Activated T-cell treated with anti-CD3 and anti-CD28 coated beads for 4 hours (primary cell): ENCODE measurements around the gene TMEM51.

Experiments
- DNase-seq: peaks from one replicate; pipeline ENCODE4 v3.0.0-alpha.2; 2020

The TMEM51 gene, protein sequence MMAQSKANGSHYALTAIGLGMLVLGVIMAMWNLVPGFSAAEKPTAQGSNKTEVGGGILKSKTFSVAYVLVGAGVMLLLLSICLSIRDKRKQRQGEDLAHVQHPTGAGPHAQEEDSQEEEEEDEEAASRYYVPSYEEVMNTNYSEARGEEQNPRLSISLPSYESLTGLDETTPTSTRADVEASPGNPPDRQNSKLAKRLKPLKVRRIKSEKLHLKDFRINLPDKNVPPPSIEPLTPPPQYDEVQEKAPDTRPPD

DNA sequence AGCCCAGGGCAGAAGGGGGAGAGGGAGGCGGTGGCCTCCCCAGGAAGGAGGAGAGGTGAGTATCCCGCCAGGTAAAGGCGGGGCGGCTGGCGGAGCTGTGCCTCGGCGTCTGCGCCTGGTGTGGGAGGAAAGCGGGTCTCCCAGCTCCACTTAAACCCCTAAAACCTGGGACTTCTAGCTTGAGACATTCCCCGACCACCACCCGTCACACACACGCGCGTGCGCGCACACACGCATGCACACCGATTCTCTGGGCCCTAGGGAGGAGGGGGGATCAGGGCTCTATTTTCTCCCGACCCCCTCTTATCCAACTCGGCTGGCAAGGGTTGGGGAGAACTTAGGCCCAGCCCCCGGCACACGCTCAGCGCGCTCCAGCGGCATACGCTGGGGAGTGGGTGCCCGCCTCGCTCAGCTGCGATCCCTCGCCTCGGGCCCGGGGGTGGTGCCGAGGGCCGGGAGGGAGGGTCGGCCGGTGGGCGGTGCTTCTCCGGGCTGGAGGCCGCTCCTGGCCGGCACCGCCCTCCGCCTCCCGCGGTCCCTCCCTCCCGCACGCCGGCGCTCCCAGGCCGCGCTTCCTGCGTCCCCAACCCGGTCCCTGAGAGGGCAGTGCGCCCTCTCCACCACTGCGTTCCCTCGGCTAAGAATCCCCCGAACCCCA is at the start of gene TMEM51:
Gene TMEM51 (plus strand): TSS at position 564 of the 658 bp plus-strand sequence. CDS start 61,341 bp downstream, outside the sequence.
- no peak for DNase-seq

DNA sequence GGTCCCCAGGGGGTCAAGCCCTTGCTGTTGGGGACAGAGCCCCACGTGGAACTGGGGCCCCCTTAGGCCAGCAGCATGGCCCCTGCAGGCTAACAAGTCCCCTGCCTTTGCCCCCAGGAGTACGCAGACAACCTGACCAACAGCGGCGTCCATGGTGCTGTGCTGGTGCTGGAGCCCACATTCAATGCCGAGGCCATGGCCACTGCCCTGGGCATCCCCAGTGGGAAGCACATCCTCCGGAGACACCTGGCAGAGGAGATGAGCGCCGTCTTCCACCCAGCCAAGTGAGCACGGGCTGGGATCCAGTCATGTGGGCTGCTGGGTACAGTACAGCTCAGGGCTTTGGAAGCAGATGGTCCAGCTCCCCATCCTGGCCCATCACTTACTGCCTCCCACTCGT is 49.6 kb upstream of the TMEM51 start:
- DNase-seq: no peak

DNA sequence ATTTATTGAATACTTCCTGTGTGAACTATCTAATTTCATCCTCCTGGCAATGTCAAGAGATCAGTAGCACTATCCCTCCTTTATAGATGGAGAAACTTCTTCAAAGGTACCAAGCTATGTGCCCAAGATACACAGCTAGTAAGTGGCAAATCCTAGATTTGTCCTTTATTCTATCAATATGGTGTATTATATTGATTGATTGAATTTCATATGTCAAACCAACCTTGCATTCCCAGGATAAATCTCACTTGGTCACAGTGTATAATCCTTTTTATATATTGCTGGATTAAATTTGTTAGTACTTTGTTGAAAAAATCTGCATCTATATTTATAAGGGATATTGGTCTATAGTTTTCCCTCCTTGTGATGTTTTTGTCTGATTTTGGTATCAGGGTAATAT is 48.8 kb upstream of the TMEM51 start:
- DNase-seq: no peak

DNA sequence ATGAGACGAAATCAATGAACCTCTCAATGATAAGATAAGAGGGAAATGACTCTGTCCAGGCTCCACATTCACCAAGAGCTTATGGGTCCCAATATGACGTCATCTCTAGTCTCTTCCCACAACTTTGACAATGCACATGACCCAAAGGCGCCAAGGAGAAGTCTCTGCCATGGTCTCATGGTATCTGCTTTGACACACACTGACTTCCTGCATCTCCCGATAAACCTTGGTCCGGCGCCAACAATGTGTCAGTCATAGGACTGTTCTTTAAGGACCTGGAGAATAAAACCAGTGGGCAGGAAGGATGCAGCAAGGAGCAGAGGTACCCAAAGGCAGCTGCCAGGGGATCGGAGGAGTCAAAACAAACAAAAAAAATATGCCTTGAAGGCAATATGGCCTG is 46.9 kb upstream of the TMEM51 start:
- DNase-seq: no peak

DNA sequence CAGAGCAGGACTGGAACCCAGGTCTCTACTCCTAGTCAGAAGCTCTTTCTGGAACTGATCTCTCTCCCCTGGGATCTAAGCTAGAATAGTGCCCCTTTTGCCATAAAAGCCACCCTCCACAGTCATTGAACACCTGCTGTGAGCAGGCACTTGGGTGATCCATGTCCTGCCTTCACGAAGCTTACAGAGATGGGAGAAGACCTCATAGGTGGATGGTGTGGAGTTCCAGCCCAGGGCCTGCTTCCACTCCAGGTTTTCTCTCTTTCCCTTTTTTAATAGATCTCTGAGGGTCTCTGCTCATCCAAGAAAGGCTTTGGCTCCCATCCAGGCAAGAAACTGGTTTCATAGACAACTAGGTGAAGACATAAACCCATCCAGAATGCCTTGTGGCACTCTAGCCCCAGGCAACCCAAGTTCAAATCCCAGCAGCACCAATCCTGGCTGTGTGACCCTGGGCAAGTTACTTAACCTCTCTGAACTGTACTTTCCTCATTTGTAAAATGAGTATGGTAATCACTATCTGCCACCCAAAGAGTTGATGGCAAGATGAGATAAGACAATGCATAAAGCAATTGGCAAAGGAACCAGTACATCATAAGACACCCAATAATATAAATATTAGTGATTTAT is 46.4 kb upstream of the TMEM51 start:
- DNase-seq: no peak

DNA sequence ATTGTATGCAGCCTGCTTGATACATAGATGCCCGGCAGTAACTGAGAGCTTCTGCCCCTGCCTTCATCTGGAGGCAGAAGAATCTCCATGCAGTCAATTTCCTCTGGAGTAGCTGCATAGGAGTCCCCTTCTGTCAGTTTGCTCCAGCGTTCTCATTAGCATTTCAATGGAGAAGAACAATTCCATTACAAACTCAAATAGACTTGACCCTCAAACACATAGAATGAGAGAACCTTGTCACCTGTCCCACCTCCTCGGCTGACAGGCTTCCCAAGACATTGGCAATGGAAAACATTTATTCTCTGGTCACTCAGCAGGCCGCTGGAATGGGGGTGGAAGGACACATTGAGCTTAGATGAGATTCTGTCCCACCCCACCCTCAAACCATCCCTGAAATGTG is 45.6 kb upstream of the TMEM51 start:
- no peak for DNase-seq

DNA sequence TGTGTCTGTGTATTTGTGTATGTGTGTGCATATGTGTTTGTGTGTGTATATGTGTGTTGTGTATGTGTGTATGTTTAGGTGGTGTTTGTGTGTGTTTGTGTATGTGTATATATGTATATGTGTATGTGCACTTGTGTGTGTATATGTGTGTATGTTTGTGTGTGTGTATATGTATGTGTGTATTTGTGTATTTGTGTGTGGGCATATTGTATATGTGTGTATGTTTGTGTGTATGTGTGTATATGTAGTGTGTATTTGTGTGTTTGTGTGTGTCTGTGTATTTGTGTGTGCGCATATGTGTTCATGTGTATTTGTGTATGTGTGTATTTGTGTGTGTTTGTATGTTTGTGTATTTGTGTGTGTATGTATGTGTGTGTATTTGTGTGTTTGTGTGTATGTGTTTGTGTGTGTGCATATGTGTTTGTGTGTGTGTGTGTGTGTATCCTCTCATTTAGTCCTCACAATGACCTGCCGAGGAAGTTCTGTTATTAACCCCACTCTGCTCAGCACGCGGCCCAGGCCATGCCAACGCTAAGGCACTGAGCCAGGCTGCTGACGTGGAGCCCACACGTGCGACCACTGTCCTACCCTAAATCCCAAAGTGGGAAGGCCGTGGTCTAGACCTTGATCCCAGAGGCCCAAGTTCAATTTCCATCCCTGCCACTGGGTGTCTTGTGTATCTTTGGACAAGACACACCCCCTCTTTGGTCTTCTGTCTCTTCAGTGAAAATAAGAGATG is 43.2 kb upstream of the TMEM51 start:
- DNase-seq: no peak

DNA sequence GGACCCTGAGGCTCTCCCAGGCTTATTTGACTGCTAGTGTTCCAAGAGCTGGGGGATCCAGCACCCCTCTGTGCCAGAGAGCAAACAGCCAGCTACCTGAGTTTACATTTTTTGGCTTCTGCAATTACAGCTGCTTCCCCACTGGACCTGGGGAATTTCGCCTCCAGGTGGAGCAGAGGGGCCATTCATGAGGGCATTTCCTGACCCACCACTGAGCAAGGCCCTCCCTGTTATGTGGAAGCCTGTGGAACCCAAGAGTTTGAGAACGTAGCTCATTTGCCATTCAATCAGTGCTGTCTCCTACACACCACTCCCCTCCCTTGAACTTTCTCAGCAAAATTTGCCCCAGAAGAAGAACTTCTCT is 42.7 kb upstream of the TMEM51 start:
- no peak for DNase-seq

DNA sequence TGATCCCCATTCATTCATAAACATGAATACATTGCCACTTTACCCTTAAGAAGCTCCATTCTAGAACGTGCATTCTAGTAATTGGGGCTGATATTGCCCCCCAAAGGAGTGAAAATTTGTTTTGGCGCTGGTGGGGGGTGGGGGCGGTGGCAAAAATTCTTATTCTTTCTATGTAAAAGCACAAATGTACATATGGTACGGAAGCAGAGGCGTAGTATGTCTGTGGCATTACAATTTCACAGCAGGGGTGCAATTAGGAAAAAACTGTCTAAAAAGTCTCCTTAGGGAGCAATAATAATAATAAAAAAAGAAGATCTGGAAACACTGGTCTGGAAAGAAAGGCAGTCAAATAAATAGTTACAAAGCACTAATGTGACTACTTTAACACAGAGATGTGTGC is 40.4 kb upstream of the TMEM51 start:
- DNase-seq: no peak

DNA sequence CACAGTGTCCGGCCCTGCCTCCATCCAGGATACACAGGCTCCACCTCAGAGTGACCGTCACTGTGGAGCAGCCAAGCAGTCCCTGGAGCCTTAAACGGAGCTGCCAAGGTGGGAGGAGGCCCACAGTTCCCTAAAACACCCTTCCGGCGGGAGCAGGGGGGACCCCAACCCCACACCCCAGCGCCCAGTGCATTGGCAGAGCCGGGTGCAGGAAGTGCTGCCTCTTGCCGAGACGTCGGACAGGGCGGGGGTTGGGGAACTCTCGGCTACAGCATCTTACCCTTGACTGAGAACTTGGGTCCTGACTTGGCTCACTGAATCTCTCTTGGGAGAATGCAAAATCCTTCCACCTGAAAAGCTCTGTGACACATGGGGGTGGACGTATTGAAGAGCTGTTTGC is 38.7 kb upstream of the TMEM51 start:
- no peak for DNase-seq

DNA sequence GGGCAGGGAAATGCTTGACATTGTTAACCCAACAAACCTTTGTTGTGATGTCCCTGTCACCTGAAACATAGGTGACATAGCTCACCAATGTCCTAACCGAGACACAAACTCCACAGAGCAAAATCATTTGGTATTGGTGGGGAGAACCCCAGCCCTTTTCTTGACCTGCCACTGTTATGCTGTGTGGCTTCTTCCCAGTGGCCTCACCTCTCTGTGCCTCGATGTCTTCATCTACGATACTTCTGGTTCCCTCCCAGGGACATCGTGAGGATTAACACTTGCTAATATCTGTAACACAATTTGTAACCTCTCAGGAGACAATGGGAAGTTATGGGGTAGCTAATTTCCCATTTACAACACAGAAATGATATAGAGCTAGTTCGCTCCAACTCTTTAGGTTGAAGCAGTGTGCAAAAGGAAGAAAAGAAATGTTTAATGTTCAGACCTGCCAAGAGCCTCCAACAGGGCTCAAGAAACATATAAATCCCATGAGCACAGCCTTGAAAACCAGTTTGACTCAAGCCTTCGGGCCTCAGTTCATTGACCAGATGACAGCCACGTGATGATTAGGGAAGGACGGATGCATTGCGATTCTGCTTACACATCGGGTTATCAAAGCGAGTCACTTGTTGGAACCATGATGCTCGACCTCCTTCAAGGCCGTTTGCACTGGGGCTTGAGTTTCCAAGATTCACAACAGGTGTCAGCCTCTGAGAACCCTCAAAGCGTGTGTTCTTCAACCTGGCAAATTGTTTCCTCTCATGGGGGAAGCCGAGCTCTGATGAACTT is 37.8 kb upstream of the TMEM51 start:
- DNase-seq: no peak

DNA sequence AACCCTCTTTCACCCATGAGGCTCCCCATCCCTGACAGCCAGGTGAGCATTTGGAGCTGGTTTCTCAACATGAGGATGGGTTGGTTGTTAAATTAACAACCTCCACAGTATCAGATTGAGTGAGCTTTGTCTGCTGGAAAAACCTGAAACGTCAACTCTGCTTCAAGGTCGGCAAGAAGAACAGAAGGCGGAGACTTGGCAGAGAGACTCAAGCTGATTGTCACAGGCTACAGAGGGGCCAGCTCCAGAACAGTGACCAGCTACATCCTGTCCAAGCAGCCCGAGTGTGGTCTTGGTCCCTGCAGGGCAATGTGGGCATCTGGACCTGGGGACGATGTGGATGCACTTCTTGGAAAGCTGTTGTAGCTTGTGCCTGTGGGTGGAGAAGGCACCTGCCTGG is 36.6 kb upstream of the TMEM51 start:
- DNase-seq: no peak

DNA sequence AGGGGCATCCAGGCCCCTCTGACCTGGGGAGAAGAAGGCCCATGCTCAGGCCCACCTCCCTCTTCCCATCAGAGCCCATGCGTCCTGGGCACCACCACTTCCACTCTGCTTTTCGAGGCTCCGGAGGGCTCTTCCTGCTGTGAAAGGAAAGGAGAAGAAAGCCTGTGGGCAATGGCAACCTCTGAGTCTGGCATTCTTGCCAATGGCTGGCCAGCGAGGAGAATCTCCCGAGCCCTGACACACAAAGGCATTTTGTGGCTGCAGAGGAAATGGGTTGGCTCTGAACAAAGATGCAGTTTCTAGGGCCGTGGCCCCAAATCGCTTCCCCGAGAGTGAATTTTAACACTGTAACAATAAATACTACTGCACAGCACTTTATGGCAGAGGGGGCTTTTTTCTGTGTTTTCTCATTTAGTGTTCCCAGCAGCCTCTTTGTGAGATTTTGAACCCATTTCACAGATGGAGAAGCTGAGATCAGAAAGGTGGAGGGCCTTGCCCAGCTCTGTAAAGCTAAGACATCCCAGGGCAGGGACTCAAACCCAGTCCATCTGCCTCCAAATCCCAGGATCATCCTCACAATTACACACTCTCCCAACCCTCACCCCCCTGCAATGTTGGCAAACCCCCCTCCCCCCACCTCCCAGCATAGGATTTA is 35.7 kb upstream of the TMEM51 start:
- no peak for DNase-seq

DNA sequence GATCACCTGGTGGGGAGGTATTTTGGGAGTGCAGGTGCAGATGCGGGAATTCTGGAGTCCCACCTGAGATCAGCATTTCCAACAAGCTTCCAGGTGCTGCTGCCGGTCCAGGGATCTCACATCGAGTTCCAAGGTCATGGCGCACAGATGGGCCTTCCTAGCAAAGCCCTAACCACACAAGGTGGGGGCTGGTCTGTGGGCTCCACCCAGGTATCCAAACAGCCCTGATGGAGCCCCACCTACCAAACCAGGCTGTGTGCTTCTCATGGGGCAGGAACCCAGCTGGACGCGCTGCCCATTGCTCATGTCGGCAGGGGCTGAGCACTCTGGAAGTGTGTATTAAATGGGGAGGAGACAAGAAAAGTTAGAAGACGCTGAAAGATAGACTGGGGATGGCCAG is 35.0 kb upstream of the TMEM51 start:
- no peak for DNase-seq

DNA sequence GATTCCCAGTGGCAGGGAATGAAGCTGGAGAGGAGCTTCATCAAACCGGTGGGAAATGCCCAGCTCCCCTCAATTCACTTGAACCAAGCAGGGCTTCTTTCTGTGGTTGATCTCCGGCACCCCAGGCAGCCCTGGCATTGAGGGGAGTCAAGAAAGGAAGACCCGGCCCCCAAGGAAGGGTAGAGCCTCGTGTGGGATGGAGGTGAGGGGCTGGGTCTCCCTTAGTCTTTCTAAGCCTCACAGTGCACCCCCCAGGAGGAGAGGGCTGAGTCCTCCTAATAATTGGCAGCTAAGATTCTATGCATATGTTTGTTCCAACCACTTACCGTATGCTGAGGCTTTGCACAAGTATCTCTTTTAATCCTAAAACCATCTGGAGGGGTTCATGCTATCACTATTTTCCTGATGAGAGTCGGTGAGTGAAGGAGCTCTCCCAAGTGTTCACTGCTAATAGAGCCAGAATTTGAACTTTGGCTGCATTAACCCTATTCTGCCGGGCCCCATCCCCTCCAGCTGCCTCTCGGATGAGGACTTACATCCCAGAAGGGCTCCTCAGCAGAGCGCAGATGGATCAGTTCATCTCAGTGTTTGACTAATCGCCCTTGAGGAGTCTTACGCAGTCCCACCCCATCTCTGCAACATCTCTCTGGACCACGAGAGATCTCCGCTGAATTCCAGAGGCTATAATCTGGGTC is 33.1 kb upstream of the TMEM51 start:
- no peak for DNase-seq

DNA sequence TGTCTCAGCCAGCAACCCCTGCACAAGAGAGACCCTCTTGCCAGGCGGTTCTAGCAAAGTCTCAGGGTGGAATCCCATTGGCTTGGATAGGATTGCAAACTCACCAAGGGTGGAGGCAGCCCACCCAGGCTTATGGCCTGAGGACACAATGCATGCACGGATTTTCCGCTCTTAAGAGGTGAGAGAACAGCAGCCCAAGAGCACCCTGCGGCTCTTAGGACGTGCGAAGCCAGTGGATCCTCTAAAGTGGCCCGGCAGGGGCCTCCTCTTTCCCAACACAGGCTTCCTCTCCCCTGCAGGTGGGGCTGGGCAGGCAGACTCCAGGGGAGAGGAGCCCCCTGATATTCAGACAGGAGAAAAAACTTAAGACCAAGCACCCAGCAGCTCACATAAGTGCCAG is 31.2 kb upstream of the TMEM51 start:
- DNase-seq: no peak

DNA sequence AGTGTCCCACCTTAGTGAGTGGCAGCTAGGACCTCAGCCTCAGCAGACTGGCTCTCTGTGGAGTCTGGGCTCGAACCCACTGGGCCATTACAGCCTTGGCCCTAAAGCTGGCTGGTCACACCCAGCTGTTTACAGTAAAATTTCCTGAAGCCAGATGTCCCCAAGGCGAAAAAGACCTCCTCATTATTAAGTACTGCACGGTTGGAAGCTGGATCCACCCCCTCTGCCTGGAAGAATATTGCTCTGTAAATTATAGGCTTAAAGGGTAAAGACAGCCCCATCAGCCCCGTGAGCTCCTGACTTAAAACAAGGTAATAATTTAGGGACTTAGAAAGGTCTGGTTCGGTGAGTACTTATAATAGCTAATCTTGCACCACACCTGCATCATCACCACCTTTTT is 30.3 kb upstream of the TMEM51 start:
- DNase-seq: no peak

DNA sequence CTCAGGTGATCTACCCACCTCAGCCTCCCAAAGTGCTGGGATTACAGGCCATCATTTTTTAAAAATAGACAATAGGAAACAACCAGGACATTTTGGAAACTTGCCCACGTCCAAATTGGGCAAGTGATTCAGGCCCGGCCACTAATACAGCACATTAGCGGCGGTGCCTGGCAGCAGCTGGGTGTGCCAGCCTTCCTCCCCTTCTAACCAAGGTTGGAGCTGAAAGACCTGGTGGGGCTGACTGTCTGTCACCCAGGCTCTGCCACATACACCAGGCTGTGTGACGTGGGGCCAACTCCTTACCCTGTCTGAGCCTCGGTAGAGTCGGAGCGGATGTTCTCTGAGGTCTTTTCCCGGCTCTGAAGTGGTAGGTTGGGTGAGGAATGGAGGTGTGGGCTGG is 29.6 kb upstream of the TMEM51 start:
- no peak for DNase-seq

DNA sequence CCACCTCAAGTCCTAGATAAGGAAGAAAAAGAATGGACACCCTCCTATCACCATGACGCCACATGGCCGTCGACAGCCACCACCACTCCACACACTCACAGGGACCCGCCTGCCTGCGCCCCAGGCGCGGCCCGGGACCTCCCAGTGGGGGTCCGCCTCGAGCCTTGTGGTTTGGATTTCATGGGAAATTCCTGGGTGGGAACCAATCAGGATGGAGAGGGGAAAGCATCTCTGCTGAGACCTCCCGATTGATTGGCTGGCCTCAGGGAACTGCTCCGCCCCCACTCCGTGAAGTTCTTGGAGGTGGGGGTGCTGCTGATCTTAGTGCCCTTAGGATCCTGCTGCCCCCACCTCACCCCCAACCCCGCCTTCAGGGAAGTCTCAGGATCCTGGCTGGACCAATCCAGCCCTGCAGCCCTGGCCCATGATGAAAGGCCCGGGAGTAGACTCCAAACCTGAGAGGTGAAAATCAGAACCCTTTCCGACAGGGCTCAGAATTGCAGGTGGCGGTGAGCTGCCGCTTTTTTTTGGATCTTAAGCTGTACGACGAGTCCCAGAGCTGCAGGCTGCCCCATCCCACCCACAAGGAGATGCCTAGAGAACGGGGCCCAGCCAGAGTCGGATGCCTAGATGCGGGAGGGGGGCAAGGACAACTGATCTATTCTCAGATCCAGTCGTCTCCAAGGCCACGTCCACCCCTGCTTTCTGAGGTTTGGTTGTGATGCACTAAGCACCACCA is 29.0 kb upstream of the TMEM51 start:
- DNase-seq: no peak

DNA sequence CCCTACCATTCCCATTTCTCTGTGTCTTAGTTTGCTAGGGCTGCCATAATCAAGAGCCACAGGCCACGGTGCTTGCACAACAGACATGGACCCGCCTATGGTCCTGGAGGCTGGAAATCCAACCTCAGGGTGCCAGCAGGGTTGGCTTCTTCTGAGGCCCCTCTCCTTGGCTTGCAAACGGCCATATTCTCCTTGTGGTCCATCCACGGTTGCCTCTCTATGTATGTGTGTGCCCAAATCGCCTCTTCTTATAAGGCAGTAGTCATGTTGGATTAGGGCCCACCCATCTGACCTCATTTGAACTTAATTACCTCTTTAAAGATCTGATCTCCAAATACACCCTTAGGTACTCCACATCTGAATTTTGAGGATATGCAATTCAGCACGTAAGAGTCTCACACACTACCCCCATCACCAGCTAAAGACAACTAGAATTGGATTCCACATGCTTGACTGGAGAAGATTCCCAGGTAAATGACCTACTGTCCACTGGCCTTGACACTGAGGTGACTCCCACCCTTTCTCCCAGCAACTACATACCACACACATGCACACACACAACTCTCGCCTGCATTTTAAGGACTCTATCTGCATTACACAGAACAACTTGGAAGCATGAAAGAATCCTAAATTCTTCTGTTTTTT is 28.3 kb upstream of the TMEM51 start:
- no peak for DNase-seq

DNA sequence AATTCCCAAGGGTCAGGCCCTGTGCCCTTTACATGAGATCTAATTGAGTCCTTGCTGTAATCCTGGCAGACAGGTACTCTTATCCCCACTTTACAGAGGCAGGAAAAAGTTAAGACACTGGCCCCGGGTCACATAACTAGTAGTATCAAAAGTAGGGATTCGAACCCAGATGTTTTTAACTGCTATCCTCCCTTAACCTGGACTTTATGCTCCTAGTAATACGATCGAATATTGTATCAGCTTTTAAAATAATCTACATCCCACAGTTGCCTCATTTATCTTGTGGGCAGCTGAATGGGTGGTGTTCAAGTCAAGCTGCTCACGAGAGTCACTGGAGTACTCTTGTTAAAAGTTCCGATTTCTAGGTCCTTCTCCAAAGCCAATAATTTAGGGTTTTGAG is 25.5 kb upstream of the TMEM51 start:
- no peak for DNase-seq
